ENCODE data around the gene HERC5. TPM values are rescaled to one million over a fixed set of nuclear protein-coding genes. Genes with fewer than 3 reads are reported as not detected.

Gene HERC5
- total and polyA plus RNA-seq, 2 donors (not counting 1 experiment from before 2014, with no cell fraction given), result 0.23 to 3.3 TPM

DNA sequence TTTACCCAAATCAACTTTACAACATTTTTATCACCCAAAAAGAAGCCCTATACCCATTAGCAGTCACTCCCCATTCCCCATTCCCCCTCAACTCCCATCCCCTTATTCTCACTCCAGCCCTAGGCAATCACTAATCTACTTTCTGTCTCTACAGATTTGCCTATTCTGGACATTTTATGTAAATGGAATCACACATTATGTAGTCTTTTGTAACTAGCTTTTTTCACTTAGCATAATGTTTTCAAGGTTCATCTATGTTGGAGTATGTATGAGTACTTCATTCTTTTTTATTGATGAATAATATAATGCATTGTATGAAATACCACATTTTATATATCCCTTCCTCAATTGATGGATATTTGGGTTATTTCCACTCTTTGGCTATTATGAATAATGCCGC is 36.1 kb upstream of the HERC5 start:
- no peak overlapping the region for H3K27ac ChIP-seq (ENCODE audit: insufficient read depth, low read length)
- TF ChIP-seq EZH2 (IDR thresholded peaks at IDR 0.05; ENCODE audit: low read length, missing control alignments), result no peak
- TF ChIP-seq, protein P1, sequence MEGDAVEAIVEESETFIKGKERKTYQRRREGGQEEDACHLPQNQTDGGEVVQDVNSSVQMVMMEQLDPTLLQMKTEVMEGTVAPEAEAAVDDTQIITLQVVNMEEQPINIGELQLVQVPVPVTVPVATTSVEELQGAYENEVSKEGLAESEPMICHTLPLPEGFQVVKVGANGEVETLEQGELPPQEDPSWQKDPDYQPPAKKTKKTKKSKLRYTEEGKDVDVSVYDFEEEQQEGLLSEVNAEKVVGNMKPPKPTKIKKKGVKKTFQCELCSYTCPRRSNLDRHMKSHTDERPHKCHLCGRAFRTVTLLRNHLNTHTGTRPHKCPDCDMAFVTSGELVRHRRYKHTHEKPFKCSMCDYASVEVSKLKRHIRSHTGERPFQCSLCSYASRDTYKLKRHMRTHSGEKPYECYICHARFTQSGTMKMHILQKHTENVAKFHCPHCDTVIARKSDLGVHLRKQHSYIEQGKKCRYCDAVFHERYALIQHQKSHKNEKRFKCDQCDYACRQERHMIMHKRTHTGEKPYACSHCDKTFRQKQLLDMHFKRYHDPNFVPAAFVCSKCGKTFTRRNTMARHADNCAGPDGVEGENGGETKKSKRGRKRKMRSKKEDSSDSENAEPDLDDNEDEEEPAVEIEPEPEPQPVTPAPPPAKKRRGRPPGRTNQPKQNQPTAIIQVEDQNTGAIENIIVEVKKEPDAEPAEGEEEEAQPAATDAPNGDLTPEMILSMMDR (conservative IDR thresholded peaks at IDR 0.05 in 1 of 2, IDR thresholded peaks at IDR 0.05 in 1 of 2; ENCODE audit: low read depth in 1 of 2, low read length in 2 of 2), result no peak
- no peaks in the 10 kb centered on the region for H3K9me3 ChIP-seq (ENCODE audit: control insufficient read depth, insufficient read depth, low read depth, low read length)
- H3K4me1 ChIP-seq (ENCODE audit: control insufficient read depth, extremely low read depth, insufficient read depth, low read length), result no peaks in the 10 kb centered on the region
- H3K4me2 ChIP-seq (ENCODE audit: extremely low read depth, insufficient read depth, low read length), result no peak overlapping the region
- no peaks in the 10 kb centered on the region for H3K79me2 ChIP-seq (ENCODE audit: control insufficient read depth, insufficient read depth, low read length)
- H3K36me3 ChIP-seq (ENCODE audit: control insufficient read depth, insufficient read depth, low read length), result no peaks in the 10 kb centered on the region
- no peak for DNase-seq (ENCODE audit: low read depth in 2 of 2)
- no peaks in the 10 kb centered on the region for H3K27me3 ChIP-seq (ENCODE audit: control insufficient read depth, insufficient read depth, low read length)
- H2AFZ ChIP-seq (ENCODE audit: low read length), result no peak overlapping the region
- H3K4me3 ChIP-seq (replicated peaks in 1 of 4; ENCODE audit: control extremely low read depth in 1 of 4, insufficient read depth in 1 of 4, low read depth in 3 of 4, low read length in 4 of 4), result no peak overlapping the region
- no peak overlapping the region for H3K9ac ChIP-seq (ENCODE audit: insufficient read depth, low read length)
- no peaks in the 10 kb centered on the region for H4K20me1 ChIP-seq (ENCODE audit: control insufficient read depth, extremely low read depth, insufficient read depth, low read length)

DNA sequence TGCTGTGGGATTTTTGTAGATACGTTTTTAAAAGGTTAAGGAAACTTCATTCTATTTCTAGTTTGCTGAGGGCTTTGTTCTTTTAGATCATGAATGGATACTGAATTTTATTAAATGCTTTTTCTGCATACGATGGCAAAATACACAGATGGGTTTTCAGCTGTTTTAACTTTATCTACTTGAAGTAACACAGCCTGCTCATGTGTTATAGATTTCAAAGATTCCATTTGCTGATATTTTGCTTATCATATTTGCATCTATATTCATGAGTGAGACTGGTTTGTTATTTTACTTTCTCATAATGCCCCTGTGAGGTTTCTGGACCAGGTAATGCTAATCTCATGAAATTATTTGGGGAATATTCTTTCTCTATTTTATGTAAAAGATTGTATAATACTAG is 34.5 kb upstream of the HERC5 start:
- H3K79me2 ChIP-seq (ENCODE audit: control insufficient read depth, insufficient read depth, low read length), result no peaks in the 10 kb centered on the region
- no peaks in the 10 kb centered on the region for H3K36me3 ChIP-seq (ENCODE audit: control insufficient read depth, insufficient read depth, low read length)
- no peak overlapping the region for H3K27ac ChIP-seq (ENCODE audit: insufficient read depth, low read length)
- no peak overlapping the region for H2AFZ ChIP-seq (ENCODE audit: low read length)
- H3K9me3 ChIP-seq (ENCODE audit: control insufficient read depth, insufficient read depth, low read depth, low read length), result no peaks in the 10 kb centered on the region
- no peak for DNase-seq (ENCODE audit: low read depth in 2 of 2)
- H3K4me3 ChIP-seq (replicated peaks in 1 of 4; ENCODE audit: control extremely low read depth in 1 of 4, insufficient read depth in 1 of 4, low read depth in 3 of 4, low read length in 4 of 4), result no peak overlapping the region
- H3K4me2 ChIP-seq (ENCODE audit: extremely low read depth, insufficient read depth, low read length), result no peak overlapping the region
- H3K27me3 ChIP-seq (ENCODE audit: control insufficient read depth, insufficient read depth, low read length), result no peaks in the 10 kb centered on the region
- H3K4me1 ChIP-seq (ENCODE audit: control insufficient read depth, extremely low read depth, insufficient read depth, low read length), result no peaks in the 10 kb centered on the region
- TF ChIP-seq EZH2 (IDR thresholded peaks at IDR 0.05; ENCODE audit: low read length, missing control alignments), result no peak
- TF ChIP-seq, protein P1 (conservative IDR thresholded peaks at IDR 0.05 in 1 of 2, IDR thresholded peaks at IDR 0.05 in 1 of 2; ENCODE audit: low read depth in 1 of 2, low read length in 2 of 2), result no peak
- no peaks in the 10 kb centered on the region for H4K20me1 ChIP-seq (ENCODE audit: control insufficient read depth, extremely low read depth, insufficient read depth, low read length)
- H3K9ac ChIP-seq (ENCODE audit: insufficient read depth, low read length), result no peak overlapping the region

DNA sequence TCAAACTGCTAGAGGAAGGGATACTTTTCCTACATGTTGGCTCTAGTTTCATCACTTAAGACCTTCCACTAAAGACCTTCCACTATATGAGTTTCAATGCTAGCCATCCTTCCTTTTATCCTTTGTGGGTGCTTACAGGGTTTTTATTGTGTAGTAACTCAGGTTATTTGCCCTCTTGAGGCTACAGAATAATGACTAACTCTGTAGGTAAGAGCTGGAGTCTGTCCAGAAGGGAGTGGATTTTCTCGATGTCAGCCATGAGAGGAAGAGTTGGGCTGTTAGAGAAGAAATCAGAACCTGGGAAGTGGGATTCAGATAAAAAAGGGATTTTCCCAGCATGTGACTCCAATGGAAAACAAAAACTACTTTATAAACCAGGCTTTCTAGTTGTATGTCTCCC is 27.5 kb upstream of the HERC5 start:
- Histone ChIP-seq H3K9ac (ENCODE audit: insufficient read depth, low read length) (no peak overlapping the region), H3K4me1 (ENCODE audit: control insufficient read depth, extremely low read depth, insufficient read depth, low read length) (no peaks in the 10 kb centered on the region), H3K9me3 (ENCODE audit: control insufficient read depth, insufficient read depth, low read depth, low read length) (no peaks in the 10 kb centered on the region), H3K4me3 (replicated peaks in 1 of 4; ENCODE audit: control extremely low read depth in 1 of 4, insufficient read depth in 1 of 4, low read depth in 3 of 4, low read length in 4 of 4) (no peak overlapping the region), H4K20me1 (ENCODE audit: control insufficient read depth, extremely low read depth, insufficient read depth, low read length) (no peaks in the 10 kb centered on the region), H2AFZ (ENCODE audit: low read length) (no peak overlapping the region), H3K79me2 (ENCODE audit: control insufficient read depth, insufficient read depth, low read length) (no peaks in the 10 kb centered on the region), H3K27me3 (ENCODE audit: control insufficient read depth, insufficient read depth, low read length) (no peaks in the 10 kb centered on the region), H3K36me3 (ENCODE audit: control insufficient read depth, insufficient read depth, low read length) (no peaks in the 10 kb centered on the region), H3K27ac (ENCODE audit: insufficient read depth, low read length) (no peak overlapping the region), H3K4me2 (ENCODE audit: extremely low read depth, insufficient read depth, low read length) (no peak overlapping the region)
- no peak for TF ChIP-seq EZH2 (IDR thresholded peaks at IDR 0.05; ENCODE audit: low read length, missing control alignments)
- TF ChIP-seq, protein P1 (conservative IDR thresholded peaks at IDR 0.05 in 1 of 2, IDR thresholded peaks at IDR 0.05 in 1 of 2; ENCODE audit: low read depth in 1 of 2, low read length in 2 of 2), result no peak
- no peak for DNase-seq (ENCODE audit: low read depth in 2 of 2)
